ENCODE data around the gene NEURL2.
A peak's percentile ranks its signal among the peaks of the same experiment; 100 is the strongest.
"Not testable (repeated sequence)": the region's sequence is repeated elsewhere in the genome, so short reads cannot be mapped to it uniquely, and the experiment has no call there.

NEURL2 gene

DNA sequence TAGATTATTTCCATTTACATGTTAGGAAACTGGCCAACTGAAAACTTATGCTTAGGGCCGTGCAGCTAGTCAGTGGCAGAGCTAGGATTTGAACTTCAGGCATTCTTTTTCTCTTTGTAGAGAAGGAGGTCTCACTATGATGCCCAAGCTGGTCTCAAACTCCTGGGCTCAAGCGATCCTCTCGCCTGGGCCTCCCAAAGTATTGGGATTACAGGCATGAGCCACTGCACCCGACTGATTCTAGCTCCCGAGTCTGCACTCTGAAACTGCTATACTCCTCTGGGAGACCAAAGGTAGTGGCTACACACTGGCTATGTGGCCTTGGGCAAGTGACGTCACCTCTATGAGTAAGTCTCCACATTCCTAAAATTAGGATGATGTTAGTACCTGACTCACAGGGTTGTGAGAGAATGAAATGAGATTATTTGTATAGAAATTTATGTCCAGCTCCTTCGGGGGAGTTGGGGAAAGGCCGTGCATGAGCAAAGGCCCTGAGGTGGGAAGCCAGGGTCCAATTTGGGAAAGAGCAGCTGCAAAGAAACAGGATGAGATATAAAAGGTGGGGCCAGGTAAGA, 14.6 kb upstream of the NEURL2 start:
- no peak overlapping the region for H3K27ac ChIP-seq

DNA sequence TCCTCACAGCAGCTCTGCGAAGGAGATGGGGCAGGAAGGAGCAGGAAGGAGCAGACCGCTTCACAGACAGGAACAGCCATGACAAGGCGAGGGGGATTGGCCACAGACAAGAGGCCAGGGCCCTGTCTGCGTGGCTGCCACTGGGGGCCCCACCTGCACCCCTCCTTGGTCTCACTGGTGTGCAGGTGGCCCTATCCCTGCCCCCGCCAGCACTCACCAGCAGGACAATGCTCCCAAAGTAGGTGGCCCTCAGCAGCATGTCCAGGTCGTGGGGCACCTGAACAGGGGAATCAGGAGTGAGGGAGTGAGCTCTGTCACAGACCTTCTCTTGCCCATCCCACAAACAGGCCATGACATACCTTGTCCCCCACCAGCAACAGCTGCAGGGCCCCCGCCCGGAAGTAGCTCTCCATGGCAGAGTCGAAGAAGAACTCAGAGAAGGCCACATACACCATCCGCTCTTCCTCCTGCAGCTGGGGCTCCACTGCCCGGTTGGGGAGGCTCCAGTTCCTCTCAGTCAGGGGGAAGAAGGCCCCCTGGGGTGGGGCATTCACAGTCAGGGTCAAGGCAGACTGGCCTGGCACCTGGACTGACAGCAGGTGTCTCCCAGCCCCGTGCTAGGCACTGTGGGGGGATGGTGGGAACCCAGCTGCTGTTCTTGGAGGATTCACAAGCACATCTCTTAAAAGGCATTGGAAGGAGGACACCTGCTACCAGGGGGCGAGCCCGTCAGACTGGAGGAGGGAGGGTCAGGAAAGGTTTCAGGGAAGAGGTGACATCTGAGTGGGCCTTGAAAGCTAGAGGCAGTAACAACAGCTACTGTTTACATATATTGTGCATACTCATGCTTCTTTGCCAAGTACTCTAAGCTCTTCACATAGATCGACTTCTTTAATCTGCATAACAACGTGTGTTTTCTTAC, 13.8 kb upstream of the NEURL2 start:
- Histone ChIP-seq H3K27ac (no peak overlapping the region), H3K4me3 (no peak overlapping the region)

More for the DNA sequence above, 14.6 kb upstream of the NEURL2 start:
- H3K4me3 ChIP-seq, result no peak overlapping the region

DNA sequence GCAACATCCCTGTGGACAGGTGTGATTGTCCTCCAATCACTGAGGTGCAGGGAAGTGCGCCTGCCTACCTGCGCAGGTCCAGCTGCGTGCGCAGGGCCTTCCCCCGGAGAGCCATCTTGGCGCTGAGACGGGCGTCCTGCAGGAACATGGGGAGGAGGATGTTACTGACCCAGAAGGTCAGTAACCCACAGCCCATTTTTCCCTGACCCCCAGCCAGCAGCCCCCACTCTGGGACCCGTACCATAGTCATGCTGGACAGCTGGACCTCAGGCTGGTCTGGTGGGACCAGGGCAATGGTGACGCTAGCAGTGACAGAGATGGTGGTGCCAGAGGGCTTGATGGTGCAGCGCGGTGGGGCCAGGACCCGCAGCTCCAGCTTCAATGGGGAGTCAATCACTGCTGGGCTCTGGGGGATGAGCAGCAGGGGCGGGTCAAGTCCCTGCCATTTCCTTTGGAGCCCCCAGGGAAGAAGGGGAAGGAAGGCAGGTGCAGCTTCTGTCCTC, 11.2 kb upstream of the NEURL2 start:
- Histone ChIP-seq H3K4me3 (no peak overlapping the region), H3K27ac (no peak overlapping the region)

DNA sequence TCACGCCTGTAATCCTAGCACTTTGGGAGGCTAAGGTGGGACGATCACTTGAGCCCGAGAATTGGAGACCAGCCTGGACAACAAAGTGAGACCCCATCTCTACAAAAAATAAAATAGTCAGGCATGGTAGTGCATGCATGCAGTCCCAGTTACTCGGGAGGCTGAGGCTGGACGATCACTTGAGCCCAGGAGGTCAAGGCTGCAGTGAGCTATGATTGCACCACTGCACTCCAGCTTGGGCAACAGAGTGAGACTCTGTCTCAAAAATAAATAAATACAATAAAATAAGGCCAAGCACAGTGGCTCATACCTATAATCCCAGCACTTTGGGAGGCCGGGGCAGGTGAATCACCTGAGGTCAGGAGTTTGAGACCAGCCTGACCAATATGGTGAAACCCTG, 10.3 kb upstream of the NEURL2 start:
- H3K27ac ChIP-seq, H3K4me3 ChIP-seq: not testable (repeated sequence)

DNA sequence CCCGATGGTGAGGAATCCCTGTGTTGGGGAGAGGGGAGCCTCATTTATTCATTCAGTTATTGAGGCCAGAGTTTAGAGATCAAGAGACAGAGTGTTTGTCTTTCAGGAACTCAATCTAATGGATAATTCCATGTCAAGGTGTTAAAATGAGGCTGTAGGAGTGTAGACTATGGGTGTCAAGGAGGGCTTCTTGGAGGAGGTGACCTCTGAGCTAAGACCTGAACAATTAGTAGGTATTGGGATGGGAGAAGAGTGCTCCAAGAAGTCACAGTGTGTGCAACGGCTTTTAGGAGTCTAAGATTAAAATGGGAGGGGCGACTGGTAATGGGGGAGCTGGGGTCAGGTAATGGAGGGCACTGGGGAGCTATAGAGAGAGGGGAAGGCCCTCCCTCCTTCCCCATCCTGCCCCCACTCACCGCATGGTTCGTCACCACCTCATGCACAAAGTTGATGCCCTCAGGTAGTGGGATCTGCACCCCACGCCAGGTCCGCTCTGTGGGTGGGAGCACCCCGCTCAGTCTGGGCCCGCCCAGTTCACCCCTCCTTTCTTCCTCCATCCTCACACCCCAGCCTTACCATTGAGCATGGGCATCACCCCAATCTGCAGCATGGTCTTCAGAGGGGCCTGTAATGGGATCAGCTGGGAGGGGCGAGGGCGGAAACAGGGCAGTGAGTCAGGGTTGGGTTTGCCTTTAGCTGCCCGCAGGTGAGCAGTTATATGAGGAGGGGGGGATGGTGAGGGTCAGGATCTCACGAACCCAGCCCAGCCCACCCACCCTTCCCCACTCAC, 8.2 kb upstream of the NEURL2 start:
- H3K4me3 ChIP-seq, result no peak overlapping the region
- no peak overlapping the region for H3K27ac ChIP-seq

DNA sequence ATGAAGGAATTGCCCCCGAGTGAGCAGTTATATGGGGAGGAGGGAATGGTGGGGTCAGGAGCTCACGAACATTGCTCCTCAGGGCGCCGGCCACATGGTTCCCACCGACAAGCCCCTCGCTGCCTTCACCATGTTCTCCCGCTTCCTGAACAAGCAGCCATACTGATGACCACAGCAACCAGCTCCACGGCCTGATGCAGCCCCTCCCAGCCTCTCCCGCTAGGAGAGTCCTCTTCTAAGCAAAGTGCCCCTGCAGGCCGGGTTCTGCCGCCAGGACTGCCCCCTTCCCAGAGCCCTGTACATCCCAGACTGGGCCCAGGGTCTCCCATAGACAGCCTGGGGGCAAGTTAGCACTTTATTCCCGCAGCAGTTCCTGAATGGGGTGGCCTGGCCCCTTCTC, 7.3 kb upstream of the NEURL2 start:
- Histone ChIP-seq H3K27ac (no peak overlapping the region), H3K4me3 (no peak overlapping the region)

DNA sequence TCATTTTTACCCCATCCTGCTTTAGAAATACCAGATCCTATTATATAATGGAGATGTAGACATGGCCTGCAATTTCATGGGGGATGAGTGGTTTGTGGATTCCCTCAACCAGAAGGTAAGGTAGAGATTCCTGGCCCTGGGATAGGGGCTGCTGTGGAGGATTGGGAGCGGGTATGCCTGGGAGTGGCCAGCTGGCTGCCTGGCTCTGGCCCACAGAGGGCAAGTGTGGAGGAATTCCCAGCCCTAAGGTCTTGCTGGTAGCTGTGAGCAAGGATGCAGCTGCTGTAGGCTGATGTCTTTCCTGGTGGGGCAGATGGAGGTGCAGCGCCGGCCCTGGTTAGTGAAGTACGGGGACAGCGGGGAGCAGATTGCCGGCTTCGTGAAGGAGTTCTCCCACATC, 6.7 kb upstream of the NEURL2 start:
- Histone ChIP-seq H3K4me3 (no peak overlapping the region), H3K27ac (no peak overlapping the region)

DNA sequence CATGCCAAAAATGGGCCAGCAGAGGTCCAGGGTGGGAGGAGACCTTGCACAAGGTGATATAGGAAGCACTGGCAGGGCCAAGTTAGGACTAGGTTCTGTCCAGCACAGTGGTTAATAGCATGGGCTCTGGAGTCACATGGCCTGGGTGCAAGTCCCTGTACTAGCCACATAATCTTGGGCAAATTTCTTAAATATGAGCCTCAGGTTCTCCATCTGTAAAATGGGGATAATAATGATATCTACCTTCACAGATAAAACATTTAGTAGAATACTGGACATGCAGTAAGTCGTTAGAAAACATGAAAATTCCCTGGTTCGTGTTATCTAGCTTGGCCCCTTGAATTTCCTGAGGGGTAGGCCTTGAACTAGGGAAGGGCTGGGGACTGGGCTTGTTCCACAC, 6.3 kb upstream of the NEURL2 start:
- Histone ChIP-seq H3K27ac (no peak overlapping the region), H3K4me3 (no peak overlapping the region)

DNA sequence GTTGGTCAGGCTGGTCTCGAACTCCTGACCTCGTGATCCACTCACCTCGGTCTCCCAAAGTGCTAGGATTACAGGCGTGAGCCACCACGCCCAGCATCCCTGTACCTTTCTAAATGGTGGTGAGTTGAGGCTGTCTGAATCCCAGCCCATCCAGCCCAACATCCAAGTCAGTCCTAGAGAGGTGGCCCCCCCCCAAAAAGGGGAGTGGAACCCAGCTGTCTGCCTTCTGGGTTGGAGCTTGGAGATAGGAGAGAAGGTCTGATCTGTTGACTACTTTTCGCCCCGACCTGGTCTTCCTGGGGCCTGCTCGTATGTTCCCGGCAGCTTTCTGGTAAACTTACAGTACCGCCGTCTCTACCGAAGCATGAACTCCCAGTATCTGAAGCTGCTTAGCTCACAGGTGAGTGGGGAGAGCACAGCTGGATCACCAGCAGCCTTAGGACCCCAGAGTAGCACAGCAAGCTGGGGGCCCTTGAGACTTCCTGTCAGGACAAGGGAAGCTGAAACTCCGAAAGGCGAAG, 5.7 kb upstream of the NEURL2 start:
- Histone ChIP-seq H3K4me3 (no peak overlapping the region), H3K27ac (no peak overlapping the region)

DNA sequence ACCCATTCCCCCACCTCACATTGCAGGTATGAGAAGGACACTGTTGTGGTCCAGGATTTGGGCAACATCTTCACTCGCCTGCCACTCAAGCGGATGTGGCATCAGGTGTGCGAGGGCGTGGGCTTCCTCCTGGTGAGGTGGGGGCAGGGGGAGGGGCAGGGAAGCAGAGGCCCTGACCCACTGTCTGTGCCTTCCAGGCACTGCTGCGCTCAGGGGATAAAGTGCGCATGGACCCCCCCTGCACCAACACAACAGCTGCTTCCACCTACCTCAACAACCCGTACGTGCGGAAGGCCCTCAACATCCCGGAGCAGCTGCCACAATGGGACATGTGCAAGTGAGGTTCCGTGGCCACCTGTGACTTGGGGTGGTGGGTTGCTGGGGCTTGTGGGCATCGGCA, 3.8 kb upstream of the NEURL2 start:
- peak overlapping the region in 1 of 21 experiments; percentile 30 for H3K27ac ChIP-seq
- no peak overlapping the region for H3K4me3 ChIP-seq

DNA sequence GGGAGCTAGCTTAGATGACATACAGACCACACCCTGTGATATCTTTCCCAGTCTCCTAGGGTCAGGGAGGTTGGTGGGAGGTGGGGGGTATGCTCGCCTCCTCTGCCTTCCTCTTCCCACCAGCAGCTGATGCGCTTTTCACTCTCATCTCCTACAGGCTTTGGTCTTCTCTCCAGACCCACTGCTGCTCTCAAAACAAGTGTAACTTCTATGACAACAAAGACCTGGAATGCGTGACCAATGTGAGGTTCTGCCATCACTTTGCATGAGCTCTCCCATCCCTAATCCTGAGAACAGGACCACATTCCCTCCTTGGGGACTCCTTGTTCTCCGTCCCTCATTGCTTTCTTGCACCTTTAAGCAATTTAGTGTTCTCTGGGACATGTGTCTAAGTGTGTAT, 2.8 kb upstream of the NEURL2 start:
- H3K4me3 ChIP-seq, result no peak overlapping the region

DNA sequence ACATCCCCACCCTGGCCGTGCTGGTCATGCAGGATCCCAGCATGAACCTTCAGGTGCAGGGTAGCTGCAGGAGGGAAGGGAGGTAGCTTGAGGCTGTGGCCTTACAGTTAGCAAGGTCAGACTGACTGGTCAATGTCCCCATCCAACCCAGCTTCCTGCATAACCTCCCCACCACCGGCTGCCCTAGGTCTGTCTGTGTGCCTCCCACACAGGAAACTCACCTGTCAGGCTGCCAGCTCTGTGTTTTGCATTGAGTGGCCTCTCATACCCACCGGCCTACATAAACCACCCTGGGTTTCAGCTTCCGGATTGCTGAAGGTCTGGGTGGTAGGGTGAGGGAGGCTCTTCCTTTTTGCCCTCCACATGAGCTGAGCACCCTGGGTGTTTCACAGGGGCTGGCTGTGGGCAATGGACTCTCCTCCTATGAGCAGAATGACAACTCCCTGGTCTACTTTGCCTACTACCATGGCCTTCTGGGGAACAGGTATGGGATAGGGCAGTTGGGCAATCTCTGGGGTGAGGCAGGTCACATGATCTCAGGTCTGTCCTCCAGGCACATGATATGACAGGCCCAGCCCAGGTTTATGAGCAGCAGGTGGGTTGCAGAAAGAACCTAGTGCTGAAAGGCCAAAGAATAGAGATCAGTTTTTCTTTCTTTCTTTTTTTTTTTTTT, 2.0 kb upstream of the NEURL2 start:
- H3K4me3 ChIP-seq, result peak overlapping the region in 1 of 7 experiments; percentile 78
- peak overlapping the region in 8 of 21 experiments; percentile 7 to 92 (median 36) for H3K27ac ChIP-seq

More for the DNA sequence above, 2.8 kb upstream of the NEURL2 start:
- H3K27ac ChIP-seq, result peak overlapping the region in 2 of 21 experiments; percentile 25 to 31

DNA sequence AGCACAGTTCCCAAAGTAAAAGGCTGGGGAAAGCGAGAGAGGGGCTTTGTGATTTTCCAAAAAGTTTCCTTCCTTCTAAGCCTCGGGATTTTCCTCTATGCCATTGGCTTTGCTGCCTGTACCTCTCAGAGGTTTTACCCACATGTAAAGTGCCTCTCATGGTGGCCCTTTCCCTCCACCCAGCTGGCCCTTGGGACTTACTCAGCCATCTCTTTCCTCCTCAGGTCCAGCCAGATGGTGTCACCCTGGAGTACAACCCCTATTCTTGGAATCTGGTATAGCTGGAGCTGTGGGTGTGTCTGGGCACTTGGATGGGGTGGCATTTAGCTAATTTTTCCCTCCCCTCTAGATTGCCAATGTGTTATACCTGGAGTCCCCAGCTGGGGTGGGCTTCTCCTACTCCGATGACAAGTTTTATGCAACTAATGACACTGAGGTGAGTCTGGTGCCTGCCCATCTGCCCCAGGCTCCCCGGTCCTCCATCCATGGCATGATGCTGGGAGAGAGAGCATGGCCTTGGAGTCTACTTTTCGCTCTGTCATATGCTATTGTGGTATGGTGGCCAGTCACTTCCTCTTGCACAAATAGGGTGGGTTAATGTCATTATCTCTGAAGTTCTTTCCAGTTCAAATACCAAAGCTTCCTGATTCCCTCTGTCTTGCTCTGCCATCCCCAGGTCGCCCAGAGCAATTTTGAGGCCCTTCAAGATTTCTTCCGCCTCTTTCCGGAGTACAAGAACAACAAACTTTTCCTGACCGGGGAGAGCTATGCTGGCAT, 1.2 kb upstream of the NEURL2 start:
- peak overlapping the region in 15 of 21 experiments; percentile 63 to 92 (median 82) for H3K27ac ChIP-seq
- peak overlapping the region; percentile 53 to 93 (median 78) for H3K4me3 ChIP-seq

DNA sequence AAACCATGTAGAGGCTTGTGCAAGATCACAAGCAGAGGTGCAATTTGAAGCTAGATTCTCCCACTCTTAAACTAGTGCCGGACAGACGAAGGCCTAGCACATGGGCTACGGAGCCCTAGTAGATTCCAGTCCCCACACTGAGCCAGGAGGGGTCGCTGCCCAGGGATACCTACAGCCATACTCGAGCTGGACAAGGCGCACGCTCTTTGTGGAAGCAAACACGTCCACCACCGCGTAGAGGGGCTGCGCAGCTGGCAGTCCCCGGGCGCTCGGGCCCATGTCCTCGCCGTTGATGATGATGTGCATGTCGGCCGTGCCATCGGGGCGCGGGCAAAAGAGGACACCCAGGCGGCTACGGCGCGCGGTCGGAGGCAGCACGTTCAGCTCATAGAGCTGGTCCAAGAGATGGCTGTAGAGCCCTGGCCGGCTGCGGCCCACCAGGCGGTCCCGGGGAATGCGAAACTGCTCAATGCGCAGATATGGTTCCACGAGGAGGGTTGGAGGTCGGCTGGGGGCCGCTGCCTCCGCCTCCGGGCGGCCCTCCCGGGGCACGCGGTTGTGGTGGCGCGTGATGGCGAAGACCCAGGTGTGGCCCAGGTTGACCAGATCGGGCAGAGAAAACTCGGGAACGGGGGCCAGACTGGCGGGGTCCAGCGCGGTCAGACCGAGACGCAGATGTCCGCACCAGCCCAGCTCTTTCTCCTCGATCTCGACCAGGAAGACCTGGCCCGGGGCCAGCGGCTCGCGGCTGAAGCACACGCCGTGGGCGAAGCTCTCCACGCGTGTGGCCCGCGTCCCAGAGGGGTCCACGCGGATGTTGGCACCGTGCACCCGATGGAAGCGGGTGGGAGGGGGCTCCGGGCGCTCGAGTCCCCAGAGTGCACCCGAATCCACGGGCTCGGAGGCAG, 677 bp downstream of the NEURL2 start:
- peak overlapping the region; percentile 53 to 93 (median 78) for H3K4me3 ChIP-seq
- H3K27ac ChIP-seq, result peak overlapping the region; percentile 36 to 92 (median 78)

DNA sequence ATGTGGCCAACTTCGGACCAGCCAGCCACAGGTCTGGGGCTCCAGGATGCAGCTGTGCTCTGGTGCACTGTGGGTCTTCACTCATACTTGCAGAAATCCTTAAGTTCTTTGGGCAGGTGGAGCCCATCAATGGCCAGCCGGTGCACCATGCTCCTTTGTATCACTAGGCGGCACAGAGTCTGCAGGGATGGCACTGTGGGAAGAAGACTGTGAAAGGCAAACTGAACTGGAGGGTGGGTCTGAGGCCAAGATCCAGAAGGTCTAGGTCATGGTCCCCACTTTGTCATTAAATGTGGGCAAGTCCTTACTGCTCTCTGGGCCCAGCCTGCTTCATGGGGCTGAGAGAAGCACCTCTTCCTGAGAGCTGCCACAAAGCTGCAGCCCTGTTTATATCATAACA, 2.3 kb downstream of the NEURL2 start:
- H3K27ac ChIP-seq, result no peak overlapping the region
- no peak overlapping the region for H3K4me3 ChIP-seq

DNA sequence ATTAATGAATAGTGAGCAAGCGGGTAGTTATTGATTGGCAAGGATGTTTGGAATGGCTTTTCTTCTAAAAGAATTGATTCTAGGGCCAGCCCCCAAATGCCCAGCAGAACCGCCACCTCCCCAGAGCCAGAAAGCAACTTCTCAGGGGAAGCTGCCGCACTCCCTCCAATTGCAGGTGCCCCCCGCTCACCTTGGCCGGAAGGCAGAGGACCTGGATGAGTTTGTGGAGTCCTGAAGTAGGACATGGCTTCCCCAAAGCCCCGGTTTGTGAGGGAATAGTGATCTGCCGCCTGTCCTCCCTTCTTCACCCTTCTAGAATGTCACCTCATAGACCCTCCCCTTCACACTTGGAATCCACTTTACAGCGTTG, 3.7 kb downstream of the NEURL2 start, which contains the start of gene SPATA25:
SPATA25 (minus strand) TSS at position 277 of the 370 bp plus-strand sequence; CDS start at position 245, 32 bp downstream.
- no peak within 1 kb of the TSS for H3K27ac ChIP-seq
- no peak within 1 kb of the TSS for H3K4me3 ChIP-seq

DNA sequence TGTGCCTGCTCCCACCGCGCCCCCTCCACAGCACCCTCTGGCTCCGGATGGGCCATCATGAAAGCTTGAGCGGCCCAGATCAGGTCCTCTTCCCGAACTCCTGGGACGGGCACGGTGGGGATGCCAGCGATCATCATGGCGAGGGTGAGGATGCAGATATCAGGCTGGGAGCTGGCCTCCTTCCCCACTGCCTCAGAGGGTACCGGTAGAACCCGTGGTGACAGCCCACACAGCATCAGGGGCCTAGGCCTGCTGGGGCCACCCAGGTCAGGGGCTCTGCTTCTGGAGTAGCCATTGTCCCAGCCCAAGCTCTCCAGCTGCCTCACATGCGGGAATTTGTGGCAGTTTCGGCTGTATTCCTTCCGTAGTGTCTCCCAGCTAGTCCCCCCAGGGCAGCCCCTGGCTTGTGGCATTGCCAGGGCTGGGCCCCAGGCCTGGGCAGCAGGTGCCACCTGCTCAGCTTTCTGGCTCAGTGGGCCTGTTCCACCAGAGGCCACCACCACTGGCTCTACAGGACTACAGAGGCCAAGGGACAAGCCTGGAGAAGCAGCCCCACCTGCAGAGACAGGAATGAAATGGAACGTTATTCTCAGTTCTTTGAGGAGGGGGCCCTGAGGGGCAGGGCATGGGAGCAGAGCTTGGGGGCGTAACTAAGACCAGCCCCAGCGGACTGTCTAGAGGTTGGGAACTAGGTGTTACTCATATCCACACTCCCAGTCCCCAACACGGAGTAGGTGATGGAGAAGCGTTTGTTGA, 4.2 kb downstream of the NEURL2 start:
- Histone ChIP-seq H3K4me3 (no peak overlapping the region), H3K27ac (no peak overlapping the region)

Data from skin epidermis (tissue), 12 donors.